Muscle layer of duodenum (tissue), 2 donors: ENCODE results near the gene PPIL1.

Source experiments
- H3K27ac ChIP-seq: one replicate; pipeline ENCODE4 v1.7.0; 2013; ENCODE audit warnings: mild to moderate bottlenecking, low read length
- H3K27me3 ChIP-seq: one replicate; pipeline ENCODE4 v1.7.0; 2013; ENCODE audit warnings: low read depth, mild to moderate bottlenecking, control low read depth, low read length
- H3K36me3 ChIP-seq, 2 donors: one replicate each; pipeline ENCODE4 v1.7.0; 2013; ENCODE audit warnings: low read length in 2 of 2, control low read depth in 1 of 2, mild to moderate bottlenecking in 1 of 2; ENCODE audit not compliant: insufficient read depth in 2 of 2, control insufficient read depth in 1 of 2
- H3K4me1 ChIP-seq, 2 donors: one replicate each; pipeline ENCODE4 v1.7.0; 2013; ENCODE audit warnings: low read length in 2 of 2, mild to moderate bottlenecking in 2 of 2, control low read depth in 1 of 2, moderate library complexity in 1 of 2; ENCODE audit not compliant: insufficient read depth in 2 of 2, control insufficient read depth in 1 of 2
- H3K4me3 ChIP-seq, 2 donors: one replicate each; pipeline ENCODE4 v1.7.0; 2013; ENCODE audit warnings: low read length in 2 of 2, low read depth in 1 of 2, mild to moderate bottlenecking in 1 of 2
- H3K9me3 ChIP-seq, 2 donors: one replicate each; pipeline ENCODE4 v1.7.0; 2013; ENCODE audit warnings: low read length in 2 of 2, control low read depth in 1 of 2, mild to moderate bottlenecking in 1 of 2; ENCODE audit not compliant: control insufficient read depth in 1 of 2
- donor health status: healthy.

The PPIL1 gene

DNA sequence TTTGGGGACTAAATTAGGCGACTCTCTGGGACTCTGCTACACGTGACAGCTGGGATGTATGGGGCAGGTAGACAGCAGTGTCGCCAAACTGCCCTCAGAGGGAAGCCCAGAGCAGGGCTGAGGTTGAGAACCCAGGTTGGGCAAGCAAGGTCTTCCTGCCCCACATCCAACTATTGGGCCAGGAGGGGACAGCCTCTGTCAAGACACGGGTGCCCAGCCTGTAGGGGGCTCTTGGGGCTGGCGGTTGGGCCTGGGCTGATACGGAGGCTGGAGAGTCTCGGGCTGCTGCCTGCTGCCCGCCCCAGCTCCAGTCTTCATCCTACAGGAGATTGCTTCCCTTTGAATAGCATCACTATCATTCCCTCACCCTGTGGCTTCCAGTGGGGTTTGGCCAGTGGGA is 68.7 kb downstream of the PPIL1 start:
- no peaks in the 10 kb centered on the region for H3K36me3 ChIP-seq
- H3K27ac ChIP-seq: no peak overlapping the region
- H3K4me1 ChIP-seq: no peaks in the 10 kb centered on the region
- H3K4me3 ChIP-seq: no peak overlapping the region
- H3K9me3 ChIP-seq: no peaks in the 10 kb centered on the region
- H3K27me3 ChIP-seq: no peaks in the 10 kb centered on the region

DNA sequence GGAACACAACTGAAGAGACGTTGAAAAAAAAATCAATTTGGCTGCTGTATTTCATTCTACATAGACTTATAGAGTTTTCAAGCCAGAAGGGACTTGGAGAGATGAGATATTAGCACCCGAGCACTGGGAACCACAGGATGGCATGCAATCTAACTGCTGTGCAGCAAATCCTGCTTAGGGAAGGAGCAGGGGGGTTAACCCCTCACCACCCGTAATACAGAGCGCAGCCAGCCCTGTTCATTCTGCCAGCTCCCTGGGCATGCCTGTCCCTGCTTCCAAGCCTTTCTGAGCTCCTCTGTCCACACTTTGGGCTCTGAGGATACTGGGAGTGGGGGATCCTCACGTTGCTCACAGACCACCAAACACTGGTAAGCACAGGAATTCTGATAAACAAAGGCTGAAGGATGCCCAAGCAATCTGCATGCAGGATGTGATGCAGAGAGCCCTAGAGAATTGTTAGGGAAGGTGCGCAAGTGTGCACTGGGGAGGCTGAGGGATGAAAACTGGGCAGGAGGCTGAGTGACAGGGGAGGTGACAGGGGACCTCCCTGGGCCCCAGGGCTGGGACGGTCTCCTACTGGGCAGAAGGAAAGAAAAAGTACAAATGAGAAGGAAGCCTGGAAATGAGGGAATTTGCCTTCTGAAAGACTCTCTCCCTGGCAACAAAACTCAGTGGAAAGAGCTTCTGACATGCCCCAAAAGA is 69.4 kb downstream of the PPIL1 start:
- H3K36me3 ChIP-seq: no peaks in the 10 kb centered on the region
- no peak overlapping the region for H3K4me3 ChIP-seq
- H3K9me3 ChIP-seq: no peaks in the 10 kb centered on the region
- H3K27me3 ChIP-seq: no peaks in the 10 kb centered on the region
- no peak overlapping the region for H3K27ac ChIP-seq
- H3K4me1 ChIP-seq: no peaks in the 10 kb centered on the region
